HCT116 (cell line): ENCODE data around the gene SRGAP1. TPM values are rescaled to one million over a fixed set of nuclear protein-coding genes. Genes with fewer than 3 reads are reported as not detected.

Experiments used
- ATAC-seq: fragments of 200-7000 bp; cut with Tn5 transposase; 2 replicates; pipeline ENCODE4 v1.9.1; 2020; ENCODE audit warnings: mild to moderate bottlenecking, moderate library complexity
- BruUV-seq: library from RNA; stranded (reverse); fragments of 400-500 nt; replicated peaks from 2 replicates; lab custom pipeline; 2021; lab: Mats Ljungman, UMichigan
- CTCF ChIA-PET: fragments of 300-600 bp; sonication (Branson Sonifier 250); formaldehyde crosslinking; loops from one replicate; lab custom pipeline; 2021; ENCODE audit warnings: antibody characterized with exemption; lab: Charles Lee
- POLR2A ChIA-PET: fragments of 300-600, 350-600 bp; sonication (Branson Sonifier 250); formaldehyde crosslinking; loops from one replicate; lab custom pipeline; 2021; ENCODE audit warnings: antibody characterized with exemption; lab: Charles Lee
- RAD21 ChIA-PET, 2 experiments: fragments of 300-600 bp; sonication (Branson Sonifier 250); formaldehyde crosslinking; loops; one replicate each; lab custom pipeline; 2023; ENCODE audit warnings: low total read pairs in 2 of 2; ENCODE audit not compliant: uncharacterized antibody in 2 of 2, unreplicated experiment in 2 of 2, low non-redundant PET in 1 of 2; lab: Charles Lee
- DNase-seq: peaks from one replicate; pipeline ENCODE4 v3.0.0-alpha.2; 2010; ENCODE audit warnings: low read depth, low spot score
- H2AFZ ChIP-seq: fragments of 200-600 bp; shearing (Covaris generic), sonication (generic); 2 replicates; pipeline ENCODE4 v1.6.1; 2017; ENCODE audit warnings: low read depth, mixed run types, mixed read lengths, antibody characterized with exemption, low read length; ENCODE audit not compliant: poor library complexity, severe bottlenecking
- H3K27ac ChIP-seq: 2 replicates; pipeline ENCODE4 v1.5.1; 2012; ENCODE audit warnings: low read depth, low read length
- H3K27me3 ChIP-seq: fragments of 200-600 bp; sonication (generic); 2 replicates; pipeline ENCODE4 v1.6.1; 2016; ENCODE audit warnings: mixed run types, low read length, mixed read lengths; ENCODE audit not compliant: insufficient read depth
- H3K36me3 ChIP-seq, 2 experiments: fragments of 200-500 bp in 1 of 2; fragments of 200-600 bp in 1 of 2; sonication (Bioruptor generic) in 1 of 2; sonication (generic) in 1 of 2; 2 replicates each; pipeline versions ENCODE4 v1.5.1 to v1.6.1; 2014 to 2016; ENCODE audit warnings: low read length in 2 of 2, inconsistent platforms in 1 of 2, mixed read lengths in 1 of 2, mixed run types in 1 of 2; ENCODE audit not compliant: insufficient read depth in 2 of 2, control insufficient read depth in 1 of 2
- H3K4me1 ChIP-seq, 2 experiments: fragments of 200-600 bp in 1 of 2; sonication (generic) in 1 of 2; 2 replicates each; pipeline versions ENCODE4 v1.5.1 to v1.6.1; 2012 to 2017; ENCODE audit warnings: low read length in 2 of 2, inconsistent platforms in 1 of 2, mild to moderate bottlenecking in 1 of 2, mixed read lengths in 1 of 2, mixed run types in 1 of 2, moderate library complexity in 1 of 2; ENCODE audit not compliant: insufficient read depth in 2 of 2, control insufficient read depth in 1 of 2
- H3K4me2 ChIP-seq: fragments of 200-600 bp; sonication (generic); 2 replicates; pipeline ENCODE4 v1.6.1; 2017; ENCODE audit warnings: mixed run types, low read length, mixed read lengths
- H3K4me3 ChIP-seq, 2 experiments: fragments of 200-600 bp in 1 of 2; sonication (generic) in 1 of 2; replicated peaks in 1 of 2; 2 replicates each; pipeline ENCODE4 v1.5.1; 2011 to 2016; ENCODE audit warnings: low read length in 2 of 2, control low read depth in 1 of 2, low read depth in 1 of 2, mild to moderate bottlenecking in 1 of 2, mixed read lengths in 1 of 2, mixed run types in 1 of 2
- H3K79me2 ChIP-seq: fragments of 200-600 bp; sonication (generic); 2 replicates; pipeline ENCODE4 v1.6.1; 2017; ENCODE audit warnings: mild to moderate bottlenecking, mixed run types, low read length, moderate library complexity, mixed read lengths; ENCODE audit not compliant: insufficient read depth
- H3K9ac ChIP-seq: fragments of 200-600 bp; sonication (generic); 2 replicates; pipeline ENCODE4 v1.6.1; 2016; ENCODE audit warnings: low read length, mixed read lengths
- H3K9me2 ChIP-seq: fragments of 200-600 bp; sonication (generic), shearing (Covaris generic); 2 replicates; pipeline ENCODE4 v1.6.1; 2017; ENCODE audit warnings: mixed run types, mild to moderate bottlenecking, moderate library complexity; ENCODE audit not compliant: insufficient read depth
- H3K9me3 ChIP-seq, 2 experiments: fragments of 200-500 bp in 1 of 2; fragments of 200-600 bp in 1 of 2; sonication (Bioruptor generic) in 1 of 2; sonication (generic) in 1 of 2; 2 replicates each; pipeline ENCODE4 v1.6.1; 2014 to 2017; ENCODE audit warnings: low read length in 2 of 2, mixed read lengths in 2 of 2, inconsistent platforms in 1 of 2, low read depth in 1 of 2, mild to moderate bottlenecking in 1 of 2, mixed run types in 1 of 2, moderate library complexity in 1 of 2; ENCODE audit not compliant: control insufficient read depth in 1 of 2, insufficient read depth in 1 of 2
- H4K20me1 ChIP-seq: fragments of 200-600 bp; sonication (generic), shearing (Covaris generic); 2 replicates; pipeline ENCODE4 v1.6.1; 2017; ENCODE audit warnings: mixed run types, mild to moderate bottlenecking, moderate library complexity; ENCODE audit not compliant: insufficient read depth
- CBX3 ChIP-seq: IDR thresholded peaks from 2 replicates; pipeline ENCODE4 v1.6.1; 2012; ENCODE audit warnings: low read depth
- CTCF ChIP-seq, 3 experiments: fragments of 200-600 bp in 1 of 3; sonication (generic) in 1 of 3; IDR thresholded peaks in 2 of 3; conservative IDR thresholded peaks in 1 of 3; 2 replicates each; pipeline ENCODE4 v1.5.1; 2012 to 2017; ENCODE audit warnings: low read depth in 2 of 3, low read length in 2 of 3, antibody characterized with exemption in 1 of 3, borderline replicate concordance in 1 of 3, control low read depth in 1 of 3, mild to moderate bottlenecking in 1 of 3, mixed read lengths in 1 of 3, mixed run types in 1 of 3, moderate library complexity in 1 of 3; ENCODE audit not compliant: insufficient read depth in 1 of 3
- ELF1 ChIP-seq: IDR thresholded peaks from 2 replicates; pipeline ENCODE4 v1.6.1; 2012; ENCODE audit warnings: low read depth, borderline replicate concordance
- EZH2phosphoT487 ChIP-seq: fragments of 200-600 bp; IDR thresholded peaks from 2 replicates; pipeline ENCODE4 v1.6.1; 2018; ENCODE audit warnings: antibody characterized with exemption, borderline replicate concordance
- JUND ChIP-seq: IDR thresholded peaks from 2 replicates; pipeline ENCODE4 v1.6.1; 2012
- MAX ChIP-seq: IDR thresholded peaks from 2 replicates; pipeline ENCODE4 v1.6.1; 2012
- POLR2A ChIP-seq: IDR thresholded peaks from 2 replicates; pipeline ENCODE4 v1.7.0; 2011; ENCODE audit warnings: borderline replicate concordance; ENCODE audit not compliant: insufficient read depth, insufficient read length; ENCODE audit errors: extremely low read depth
- RAD21 ChIP-seq: IDR thresholded peaks from 2 replicates; pipeline ENCODE4 v1.6.1; 2012; ENCODE audit warnings: low read depth, mild to moderate bottlenecking
- SP1 ChIP-seq: IDR thresholded peaks from 2 replicates; pipeline ENCODE4 v1.6.1; 2012; ENCODE audit warnings: low read depth
- SRF ChIP-seq: IDR thresholded peaks from 2 replicates; pipeline ENCODE4 v1.6.1; 2012; ENCODE audit warnings: low read depth
- TCF7L2 ChIP-seq: IDR thresholded peaks from 2 replicates; pipeline ENCODE4 v1.7.0; 2011; ENCODE audit warnings: borderline replicate concordance, inconsistent platforms; ENCODE audit not compliant: insufficient read depth, insufficient read length; ENCODE audit errors: extremely low read depth
- YY1 ChIP-seq: IDR thresholded peaks from 2 replicates; pipeline ENCODE4 v1.6.1; 2011; ENCODE audit warnings: low read length, low read depth, moderate library complexity, mild to moderate bottlenecking; ENCODE audit not compliant: insufficient replicate concordance; ENCODE audit errors: extremely low read depth
- ZBTB33 ChIP-seq: IDR thresholded peaks from 2 replicates; pipeline ENCODE4 v1.6.1; 2011; ENCODE audit warnings: mild to moderate bottlenecking, low read length, moderate library complexity; ENCODE audit not compliant: insufficient replicate concordance; ENCODE audit errors: extremely low read depth
- intact Hi-C: fragments of 100-400 bp; cut with micrococcal nuclease; formaldehyde crosslinking; loops from 2 replicates; pipeline ENCODE4 v1.10.0; 2022
- total RNA-seq: library from RNA; stranded (reverse); gene quantifications from one replicate; pipeline ENCODE4 v1.2.1, GENCODE V29; 2021; ENCODE audit not compliant: unreplicated experiment

The SRGAP1 gene
- total RNA-seq, 1 experiment from 2014 or later: 16.6 TPM

- TF ChIP-seq CBX3 (no peak), JUND (no peak), TCF7L2 (no peak), YY1 (no peak), RAD21 (no peak)
Measured at GRCh38 chr12:64124511-64125197, 280.2 kb downstream of the SRGAP1 start (continued).

- intact Hi-C loops: no loop called here
- H3K36me3 ChIP-seq: peaks cover 0 to 5% of the 10 kb centered on the region in 2 experiments; a peak in 1 of 4 replicates
- RAD21 ChIA-PET: no interaction called here
- H3K4me3 ChIP-seq: no peak overlapping the region
- no peaks in the 10 kb centered on the region for H3K27me3 ChIP-seq
- no TSS peak for BruUV-seq
- no peak overlapping the region for H3K27ac ChIP-seq
- no peaks in the 10 kb centered on the region for H4K20me1 ChIP-seq
- no peak overlapping the region for H2AFZ ChIP-seq
- no peaks in the 10 kb centered on the region for H3K9me2 ChIP-seq
- TF ChIP-seq POLR2A (no peak), SRF (no peak), CBX3 (no peak), SP1 (no peak), MAX (no peak)
- DNase-seq (no peak), ATAC-seq (no peak)
- no peaks in the 10 kb centered on the region for H3K9me3 ChIP-seq
- CTCF ChIA-PET: no interaction called here
- H3K4me2 ChIP-seq: no peak overlapping the region
- no peaks in the 10 kb centered on the region for H3K79me2 ChIP-seq
- no peaks in the 10 kb centered on the region; a peak in 1 of 4 replicates for H3K4me1 ChIP-seq
- H3K9ac ChIP-seq: no peak overlapping the region
- POLR2A ChIA-PET: no interaction called here
Measured at GRCh38 chr12:64125913-64126312, 281.4 kb downstream of the SRGAP1 start.

GRCh38 chr12:64127811-64128210 is 283.3 kb downstream of the SRGAP1 start:
- DNase-seq (no peak), ATAC-seq (no peak)
- Histone ChIP-seq H4K20me1 (no peaks in the 10 kb centered on the region), H3K27ac (no peak overlapping the region), H3K36me3 (peaks cover 0 to 5% of the 10 kb centered on the region in 2 experiments; a peak in 1 of 4 replicates), H3K9ac (no peak overlapping the region), H3K4me1 (no peaks in the 10 kb centered on the region), H3K9me3 (no peaks in the 10 kb centered on the region), H3K27me3 (no peaks in the 10 kb centered on the region), H3K9me2 (no peaks in the 10 kb centered on the region), H2AFZ (no peak overlapping the region), H3K4me3 (no peak overlapping the region), H3K4me2 (no peak overlapping the region), H3K79me2 (no peaks in the 10 kb centered on the region)
- ChIA-PET RAD21 (no interaction called here), CTCF (no interaction called here), POLR2A (no interaction called here)
- TF ChIP-seq CTCF (IDR thresholded peaks at IDR 0.05 in 2 of 3, conservative IDR thresholded peaks at IDR 0.05 in 1 of 3; ENCODE audit: borderline replicate concordance in 1 of 3, insufficient read depth in 1 of 3, low read depth in 2 of 3, low read length in 2 of 3) (no peak), CBX3 (no peak), MAX (no peak), ELF1 (no peak), EZH2phosphoT487 (no peak), ZBTB33 (no peak), POLR2A (no peak)
- no TSS peak for BruUV-seq
- intact Hi-C loops: no loop called here
